ENCODE results near the gene MIR17HG.

- TF ChIP-seq CTCF (IDR thresholded peaks at IDR 0.05), result no peak
- TF ChIP-seq POLR2A (IDR thresholded peaks at IDR 0.05), result no peak
Measured at GRCh38 chr13:91361755-91362271, 14.3 kb downstream of the MIR17HG start.
